Calu3 (cell line): Measurements from ENCODE around the gene KIAA0040. TPM values are rescaled to one million over a fixed set of nuclear protein-coding genes. Genes with fewer than 3 reads are reported as not detected.

ENCODE experiments used
- BruUV-seq: library from RNA; stranded (reverse); fragments of 400-500 nt; replicated peaks from 2 replicates; lab custom pipeline; 2021; lab: Mats Ljungman, UMichigan
- CTCF ChIA-PET: fragments of 300-600 bp; sonication (Branson Sonifier 250); formaldehyde crosslinking; loops from one replicate; lab custom pipeline; 2022; ENCODE audit warnings: antibody characterized with exemption; lab: Charles Lee
- DNase-seq: peaks from one replicate; pipeline ENCODE4 v3.0.0; 2022
- H3K27ac Mint-ChIP-seq: one replicate; pipeline ENCODE4 v1.8.0; 2022; ENCODE audit warnings: mixed read lengths; ENCODE audit not compliant: unreplicated experiment
- H3K27me3 Mint-ChIP-seq: one replicate; pipeline ENCODE4 v1.8.0; 2022; ENCODE audit warnings: mixed read lengths; ENCODE audit not compliant: unreplicated experiment
- H3K36me3 Mint-ChIP-seq: one replicate; pipeline ENCODE4 v1.8.0; 2022; ENCODE audit warnings: mild to moderate bottlenecking, moderate library complexity, mixed read lengths; ENCODE audit not compliant: insufficient read depth, unreplicated experiment
- H3K4me1 Mint-ChIP-seq: one replicate; pipeline ENCODE4 v1.8.0; 2022; ENCODE audit warnings: mild to moderate bottlenecking, low read depth, mixed read lengths; ENCODE audit not compliant: unreplicated experiment
- H3K4me3 Mint-ChIP-seq: one replicate; pipeline ENCODE4 v1.8.0; 2022; ENCODE audit warnings: mild to moderate bottlenecking, low read depth, moderate library complexity, mixed read lengths; ENCODE audit not compliant: unreplicated experiment
- H3K9me3 Mint-ChIP-seq: one replicate; pipeline ENCODE4 v1.8.0; 2022; ENCODE audit warnings: low read depth, mixed read lengths; ENCODE audit not compliant: unreplicated experiment
- CTCF ChIP-seq: fragments of 200-600 bp; IDR thresholded peaks from one replicate; pipeline ENCODE4 v1.8.0; 2022; ENCODE audit warnings: antibody characterized with exemption; ENCODE audit not compliant: unreplicated experiment
- intact Hi-C: fragments of 100-400 bp; cut with micrococcal nuclease; formaldehyde crosslinking; loops from one replicate; pipeline ENCODE4 v1.10.0; 2022; ENCODE audit not compliant: unreplicated experiment
- total RNA-seq: library from RNA; stranded (reverse); gene quantifications from 2 replicates; pipeline ENCODE4 v1.2.3, GENCODE V29; 2022

KIAA0040 gene
- total RNA-seq, 1 experiment from 2014 or later = 33.4 TPM

- Mint-ChIP-seq H3K4me1 (no peaks in the 10 kb centered on the region), H3K4me3 (no peak overlapping the region), H3K27me3 (peaks cover 56% of the 10 kb centered on the region), H3K27ac (no peak overlapping the region), H3K36me3 (no peaks in the 10 kb centered on the region), H3K9me3 (no peaks in the 10 kb centered on the region)
- intact Hi-C loops = no loop called here
- TF ChIP-seq CTCF = no peak
- no TSS peak for BruUV-seq
- CTCF ChIA-PET = no interaction called here
- DNase-seq = no peak
Observed at GRCh38 chr1:175129644-175129996, 63.0 kb downstream of the KIAA0040 start.

- peaks cover 51% of the 10 kb centered on the region for H3K27me3 Mint-ChIP-seq
- no peaks in the 10 kb centered on the region for H3K9me3 Mint-ChIP-seq
- intact Hi-C loops = no loop called here
- BruUV-seq = no TSS peak
- H3K4me3 Mint-ChIP-seq = no peak overlapping the region
- H3K36me3 Mint-ChIP-seq = no peaks in the 10 kb centered on the region
- no peak for DNase-seq
- no peaks in the 10 kb centered on the region for H3K4me1 Mint-ChIP-seq
- CTCF ChIA-PET = no interaction called here
- no peak for TF ChIP-seq CTCF
- no peak overlapping the region for H3K27ac Mint-ChIP-seq
Observed at GRCh38 chr1:175129182-175129581, 63.4 kb downstream of the KIAA0040 start.

GRCh38 chr1:175128523-175128922 is 64.1 kb downstream of the KIAA0040 start:
- no peak for DNase-seq
- no TSS peak for BruUV-seq
- H3K27ac Mint-ChIP-seq = no peak overlapping the region
- no peak overlapping the region for H3K4me3 Mint-ChIP-seq
- peaks cover 45% of the 10 kb centered on the region for H3K27me3 Mint-ChIP-seq
- H3K36me3 Mint-ChIP-seq = no peaks in the 10 kb centered on the region
- intact Hi-C loops = no loop called here
- no peaks in the 10 kb centered on the region for H3K4me1 Mint-ChIP-seq
- CTCF ChIA-PET = no interaction called here
- H3K9me3 Mint-ChIP-seq = no peaks in the 10 kb centered on the region
- TF ChIP-seq CTCF = no peak

GRCh38 chr1:175127565-175127964 is 65.0 kb downstream of the KIAA0040 start:
- Mint-ChIP-seq H3K27ac (no peak overlapping the region), H3K27me3 (peaks cover 35% of the 10 kb centered on the region), H3K9me3 (no peaks in the 10 kb centered on the region), H3K4me3 (no peak overlapping the region), H3K36me3 (no peaks in the 10 kb centered on the region), H3K4me1 (no peaks in the 10 kb centered on the region)
- TF ChIP-seq CTCF = no peak
- CTCF ChIA-PET = interaction anchor here (0.6 kb wide), 1 partner anchor 205 kb away, joined by 3 read pairs; no protein-coding TSS in a partner anchor
- BruUV-seq = no TSS peak
- intact Hi-C loops = no loop called here
- no peak for DNase-seq
